Peyer's patch (tissue), 4 donors: ENCODE results near the gene NFIB. TPM values are rescaled to one million over a fixed set of nuclear protein-coding genes. Genes with fewer than 3 reads are reported as not detected.

Source experiments
- DNase-seq, 3 donors: peaks; one replicate each; pipeline ENCODE4 v3.0.0-alpha.2; 2017 to 2019
- H3K27ac ChIP-seq, 4 donors: fragments of 200-600 bp; sonication (generic); one replicate each; pipeline ENCODE4 v1.5.1; 2016 to 2019
- H3K27me3 ChIP-seq, 2 donors: fragments of 200-600 bp; sonication (generic); one replicate each; pipeline ENCODE4 v1.5.1; 2019
- H3K36me3 ChIP-seq, 3 donors: fragments of 200-600 bp; sonication (generic); one replicate each; pipeline ENCODE4 v1.5.1; 2016 to 2019
- H3K4me1 ChIP-seq, 4 donors: fragments of 200-600 bp; sonication (generic); one replicate each; pipeline ENCODE4 v1.5.1; 2016 to 2019
- H3K4me3 ChIP-seq, 4 donors: fragments of 200-600 bp; sonication (generic); 1 replicate in 3 of 4; 2 replicates in 1 of 4; pipeline ENCODE4 v1.5.1; 2016 to 2019; ENCODE audit warnings: mild to moderate bottlenecking in 1 of 4
- H3K9me3 ChIP-seq, 4 donors: fragments of 200-600 bp; sonication (generic); one replicate each; pipeline ENCODE4 v1.5.1; 2016 to 2019; ENCODE audit warnings: mild to moderate bottlenecking in 1 of 4
- POLR2A ChIP-seq, 2 donors: fragments of 450-650 bp; IDR thresholded peaks; one replicate each; pipeline ENCODE4 v1.5.1; 2017; ENCODE audit warnings: antibody characterized with exemption in 2 of 2, mild to moderate bottlenecking in 2 of 2, moderate library complexity in 2 of 2
- total RNA-seq, 4 donors: library from RNA; depleted of rRNA; stranded (reverse); fragments of >200 nt; gene quantifications; one replicate each; pipeline ENCODE4 v1.1.0, GENCODE V29; 2016
- TF ChIP-seq, protein P1 (sequence below), 6 experiments: fragments of 450-650 bp in 4 of 6; fragments of 200-600 bp in 2 of 6; sonication (generic) in 1 of 6; IDR thresholded peaks; one replicate each; pipeline ENCODE4 v1.5.1; 2017 to 2019; ENCODE audit warnings: antibody characterized with exemption in 6 of 6, mild to moderate bottlenecking in 3 of 6, moderate library complexity in 1 of 6

NFIB gene
- total RNA-seq, 4 donors from 2014 or later, result 89.7 to 229 (median 159) TPM

DNA sequence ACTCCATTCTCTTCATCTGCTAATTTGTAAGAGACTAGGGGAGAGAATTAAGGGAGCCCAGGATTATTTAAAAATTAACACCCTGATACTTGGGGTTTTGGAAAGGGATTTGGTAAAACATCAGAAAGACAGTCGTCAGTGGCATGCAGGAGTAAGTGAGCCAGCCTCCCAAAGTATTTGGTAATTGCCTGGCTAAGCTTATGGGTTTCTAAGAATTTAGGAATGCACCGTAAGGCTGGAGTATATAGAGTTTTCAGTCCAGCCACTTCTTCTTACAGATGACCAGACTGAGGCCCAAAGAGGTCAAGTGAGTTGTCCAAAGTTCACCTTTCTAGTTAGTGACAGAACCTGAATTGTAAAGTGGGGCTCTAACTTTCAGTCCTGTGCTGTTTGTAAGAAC, 25.8 kb upstream of the NFIB start:
- Histone ChIP-seq H3K36me3 (no peaks in the 10 kb centered on the region), H3K27ac (no peak overlapping the region), H3K27me3 (no peaks in the 10 kb centered on the region), H3K4me1 (no peaks in the 10 kb centered on the region), H3K9me3 (no peaks in the 10 kb centered on the region), H3K4me3 (no peak overlapping the region)
- no peak for DNase-seq
- TF ChIP-seq POLR2A (IDR thresholded peaks at IDR 0.05), result no peak
- TF ChIP-seq, protein P1, sequence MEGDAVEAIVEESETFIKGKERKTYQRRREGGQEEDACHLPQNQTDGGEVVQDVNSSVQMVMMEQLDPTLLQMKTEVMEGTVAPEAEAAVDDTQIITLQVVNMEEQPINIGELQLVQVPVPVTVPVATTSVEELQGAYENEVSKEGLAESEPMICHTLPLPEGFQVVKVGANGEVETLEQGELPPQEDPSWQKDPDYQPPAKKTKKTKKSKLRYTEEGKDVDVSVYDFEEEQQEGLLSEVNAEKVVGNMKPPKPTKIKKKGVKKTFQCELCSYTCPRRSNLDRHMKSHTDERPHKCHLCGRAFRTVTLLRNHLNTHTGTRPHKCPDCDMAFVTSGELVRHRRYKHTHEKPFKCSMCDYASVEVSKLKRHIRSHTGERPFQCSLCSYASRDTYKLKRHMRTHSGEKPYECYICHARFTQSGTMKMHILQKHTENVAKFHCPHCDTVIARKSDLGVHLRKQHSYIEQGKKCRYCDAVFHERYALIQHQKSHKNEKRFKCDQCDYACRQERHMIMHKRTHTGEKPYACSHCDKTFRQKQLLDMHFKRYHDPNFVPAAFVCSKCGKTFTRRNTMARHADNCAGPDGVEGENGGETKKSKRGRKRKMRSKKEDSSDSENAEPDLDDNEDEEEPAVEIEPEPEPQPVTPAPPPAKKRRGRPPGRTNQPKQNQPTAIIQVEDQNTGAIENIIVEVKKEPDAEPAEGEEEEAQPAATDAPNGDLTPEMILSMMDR (IDR thresholded peaks at IDR 0.05), result no peak

DNA sequence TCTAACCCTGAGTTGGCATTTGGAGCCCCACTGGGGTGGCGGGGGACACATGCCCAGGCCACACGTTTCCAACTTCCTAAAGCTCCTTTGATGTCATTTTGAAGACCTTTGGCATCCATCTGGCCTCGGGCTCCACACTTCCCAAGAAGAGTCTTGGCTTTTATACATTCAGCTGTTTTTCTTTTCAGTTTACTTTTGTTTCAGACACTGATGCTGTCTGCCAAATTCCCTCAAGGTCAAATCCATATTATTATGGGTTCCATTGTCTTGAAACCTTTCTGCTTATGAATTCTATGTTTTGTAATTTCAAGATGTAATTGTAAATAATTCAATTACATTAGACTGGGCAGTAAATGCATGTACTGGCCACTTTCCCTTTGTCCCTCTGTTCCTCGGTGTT, 23.7 kb upstream of the NFIB start:
- no peaks in the 10 kb centered on the region for H3K4me1 ChIP-seq
- no peaks in the 10 kb centered on the region for H3K9me3 ChIP-seq
- no peak for TF ChIP-seq POLR2A (IDR thresholded peaks at IDR 0.05)
- TF ChIP-seq, protein P1 (IDR thresholded peaks at IDR 0.05), result no peak
- H3K4me3 ChIP-seq, result no peak overlapping the region
- no peaks in the 10 kb centered on the region for H3K36me3 ChIP-seq
- DNase-seq, result no peak
- no peak overlapping the region for H3K27ac ChIP-seq
- H3K27me3 ChIP-seq, result no peaks in the 10 kb centered on the region

DNA sequence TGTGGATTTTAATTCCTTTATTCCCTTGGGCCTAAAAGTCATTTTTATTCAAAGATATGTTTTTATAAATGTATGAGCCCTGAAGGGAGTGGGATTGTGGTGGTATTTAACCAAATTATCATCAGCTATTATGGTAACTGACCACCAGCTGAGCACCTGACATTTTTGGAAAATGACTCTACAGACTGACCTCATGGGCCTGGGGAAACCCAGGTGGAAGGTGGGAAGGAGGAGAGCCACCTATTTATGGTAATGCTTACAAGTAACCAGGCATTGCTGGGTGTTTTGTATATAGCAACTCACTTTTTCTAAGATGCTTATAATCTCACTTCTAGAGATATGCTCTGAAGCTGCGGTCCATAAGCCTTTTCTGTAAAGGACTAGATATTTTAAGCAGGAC, 22.3 kb upstream of the NFIB start:
- no peaks in the 10 kb centered on the region for H3K36me3 ChIP-seq
- TF ChIP-seq, protein P1 (IDR thresholded peaks at IDR 0.05), result no peak
- no peak for TF ChIP-seq POLR2A (IDR thresholded peaks at IDR 0.05)
- H3K27ac ChIP-seq, result no peak overlapping the region
- H3K9me3 ChIP-seq, result no peaks in the 10 kb centered on the region
- no peak overlapping the region for H3K4me3 ChIP-seq
- no peak for DNase-seq
- H3K27me3 ChIP-seq, result no peaks in the 10 kb centered on the region
- H3K4me1 ChIP-seq, result no peaks in the 10 kb centered on the region

DNA sequence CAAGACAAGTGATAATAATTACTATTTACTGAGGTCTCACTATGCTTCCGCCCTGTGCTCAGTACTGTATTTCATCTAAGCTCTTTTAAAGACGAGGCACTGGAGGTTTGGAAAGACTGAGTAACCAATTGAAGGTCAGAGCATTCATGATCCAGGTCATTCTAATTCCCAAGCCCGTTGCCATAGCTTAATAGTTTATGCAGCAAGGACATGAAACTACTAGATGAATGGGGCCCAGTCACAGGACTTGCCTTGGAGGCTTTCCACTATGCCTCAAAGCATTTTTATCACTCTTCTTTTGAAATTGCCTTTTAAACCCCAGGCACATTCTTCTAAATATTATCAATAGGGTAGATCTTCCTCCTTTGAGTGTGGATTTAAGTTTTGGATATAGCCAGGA, 17.2 kb upstream of the NFIB start:
- H3K27ac ChIP-seq, result no peak overlapping the region
- DNase-seq, result no peak

GRCh38 chr9:14327036-14327435, 13.1 kb upstream of the NFIB start:
- no peaks in the 10 kb centered on the region for H3K27me3 ChIP-seq
- H3K9me3 ChIP-seq, result no peaks in the 10 kb centered on the region
- no peaks in the 10 kb centered on the region for H3K4me1 ChIP-seq
- TF ChIP-seq, protein P1 (IDR thresholded peaks at IDR 0.05), result no peak
- TF ChIP-seq POLR2A (IDR thresholded peaks at IDR 0.05), result no peak
- no peak for DNase-seq
- H3K27ac ChIP-seq, result no peak overlapping the region
- H3K36me3 ChIP-seq, result no peaks in the 10 kb centered on the region
- H3K4me3 ChIP-seq, result no peak overlapping the region

More for the DNA sequence above, 17.2 kb upstream of the NFIB start:
- H3K27me3 ChIP-seq, result no peaks in the 10 kb centered on the region
- no peaks in the 10 kb centered on the region for H3K4me1 ChIP-seq
- TF ChIP-seq POLR2A (IDR thresholded peaks at IDR 0.05), result no peak
- TF ChIP-seq, protein P1 (IDR thresholded peaks at IDR 0.05), result no peak
- H3K9me3 ChIP-seq, result no peaks in the 10 kb centered on the region
- H3K4me3 ChIP-seq, result no peak overlapping the region
- no peaks in the 10 kb centered on the region for H3K36me3 ChIP-seq

DNA sequence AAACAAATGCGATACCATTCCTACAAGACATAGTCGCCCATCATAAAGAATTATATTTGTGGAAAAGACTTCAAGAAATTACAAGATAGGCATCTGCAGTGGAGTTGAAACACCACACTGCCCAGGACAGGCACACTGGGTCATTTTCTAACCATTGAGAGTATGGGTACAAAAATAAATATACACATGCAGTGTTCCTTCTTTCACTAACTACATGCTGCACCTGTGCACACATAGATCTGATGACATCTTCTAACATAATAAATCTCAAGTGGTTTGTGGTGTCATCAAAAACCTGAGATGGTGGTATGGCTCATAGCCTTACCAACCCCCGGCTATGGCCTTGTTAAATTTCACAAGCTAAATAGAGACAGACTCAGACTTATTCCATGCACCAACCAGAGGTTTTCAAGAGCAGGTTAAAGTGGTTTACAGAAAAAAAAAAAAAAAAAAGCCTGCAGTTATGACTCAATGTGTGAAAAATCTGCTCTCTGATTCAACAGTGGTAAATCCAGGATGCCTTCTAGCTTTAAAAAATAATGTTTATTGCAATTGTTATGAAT, 12.4 kb upstream of the NFIB start:
- H3K36me3 ChIP-seq, result no peaks in the 10 kb centered on the region
- H3K27ac ChIP-seq, result no peak overlapping the region
- H3K27me3 ChIP-seq, result no peaks in the 10 kb centered on the region
- no peaks in the 10 kb centered on the region for H3K9me3 ChIP-seq
- H3K4me1 ChIP-seq, result no peaks in the 10 kb centered on the region
- H3K4me3 ChIP-seq, result no peak overlapping the region
- TF ChIP-seq POLR2A (IDR thresholded peaks at IDR 0.05), result no peak
- TF ChIP-seq, protein P1 (IDR thresholded peaks at IDR 0.05), result no peak
- no peak for DNase-seq
